Ovary (tissue), 3 donors: Measurements from ENCODE around the gene ADCY9.

Experiments used
- CTCF ChIP-seq, 3 donors: fragments of 450-650 bp in 2 of 3; fragments of 200-600 bp in 1 of 3; IDR thresholded peaks; one replicate each; pipeline versions ENCODE4 v1.5.1 to v1.8.0; 2016 to 2022; ENCODE audit warnings: antibody characterized with exemption in 3 of 3, mild to moderate bottlenecking in 1 of 3
- EP300 ChIP-seq: sonication (generic); formaldehyde crosslinking; IDR thresholded peaks from one replicate; pipeline ENCODE4 v1.6.1; 2017; ENCODE audit warnings: antibody characterized with exemption
- POLR2A ChIP-seq: fragments of 450-650 bp; IDR thresholded peaks from one replicate; pipeline ENCODE4 v1.6.1; 2017; ENCODE audit warnings: antibody characterized with exemption, mild to moderate bottlenecking, moderate library complexity
- donor health status: DM: no; HTN: no; CAD: no.

- TF ChIP-seq CTCF (IDR thresholded peaks at IDR 0.05) = no peak
- TF ChIP-seq POLR2A = no peak
- no peak for TF ChIP-seq EP300
Measured at GRCh38 chr16:3963886-3964685, 152.2 kb downstream of the ADCY9 start.
